GM21717 (cell line): ENCODE data around the gene TNFSF13B.
"Not testable (repeated sequence)": the region's sequence is repeated elsewhere in the genome, so short reads cannot be mapped to it uniquely, and the experiment has no call there.

Experiments used
- ATAC-seq: cut with Tn5 transposase; IDR thresholded peaks from one replicate; pipeline ENCODE4 v1.9.1; 2021; ENCODE audit warnings: mild to moderate bottlenecking, moderate library complexity; ENCODE audit not compliant: unreplicated experiment

TNFSF13B gene, protein sequence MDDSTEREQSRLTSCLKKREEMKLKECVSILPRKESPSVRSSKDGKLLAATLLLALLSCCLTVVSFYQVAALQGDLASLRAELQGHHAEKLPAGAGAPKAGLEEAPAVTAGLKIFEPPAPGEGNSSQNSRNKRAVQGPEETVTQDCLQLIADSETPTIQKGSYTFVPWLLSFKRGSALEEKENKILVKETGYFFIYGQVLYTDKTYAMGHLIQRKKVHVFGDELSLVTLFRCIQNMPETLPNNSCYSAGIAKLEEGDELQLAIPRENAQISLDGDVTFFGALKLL

DNA sequence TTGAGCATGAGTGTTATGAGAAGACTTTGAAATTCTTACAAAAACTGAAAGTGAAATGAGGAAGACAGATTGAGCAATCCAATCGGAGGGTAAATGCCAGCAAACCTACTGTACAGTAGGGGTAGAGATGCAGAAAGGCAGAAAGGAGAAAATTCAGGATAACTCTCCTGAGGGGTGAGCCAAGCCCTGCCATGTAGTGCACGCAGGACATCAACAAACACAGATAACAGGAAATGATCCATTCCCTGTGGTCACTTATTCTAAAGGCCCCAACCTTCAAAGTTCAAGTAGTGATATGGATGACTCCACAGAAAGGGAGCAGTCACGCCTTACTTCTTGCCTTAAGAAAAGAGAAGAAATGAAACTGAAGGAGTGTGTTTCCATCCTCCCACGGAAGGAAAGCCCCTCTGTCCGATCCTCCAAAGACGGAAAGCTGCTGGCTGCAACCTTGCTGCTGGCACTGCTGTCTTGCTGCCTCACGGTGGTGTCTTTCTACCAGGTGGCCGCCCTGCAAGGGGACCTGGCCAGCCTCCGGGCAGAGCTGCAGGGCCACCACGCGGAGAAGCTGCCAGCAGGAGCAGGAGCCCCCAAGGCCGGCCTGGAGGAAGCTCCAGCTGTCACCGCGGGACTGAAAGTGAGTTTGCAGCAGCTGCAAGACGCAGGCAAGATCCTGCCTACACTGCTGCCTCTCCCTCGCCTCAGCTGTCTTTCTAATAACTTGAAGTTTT lies at the start of gene TNFSF13B:
Gene TNFSF13B, plus strand, starts transcription at position 118 of the 728 bp plus-strand sequence. Its CDS starts 178 bp downstream, at position 296.
- ATAC-seq = peak; percentile 73

DNA sequence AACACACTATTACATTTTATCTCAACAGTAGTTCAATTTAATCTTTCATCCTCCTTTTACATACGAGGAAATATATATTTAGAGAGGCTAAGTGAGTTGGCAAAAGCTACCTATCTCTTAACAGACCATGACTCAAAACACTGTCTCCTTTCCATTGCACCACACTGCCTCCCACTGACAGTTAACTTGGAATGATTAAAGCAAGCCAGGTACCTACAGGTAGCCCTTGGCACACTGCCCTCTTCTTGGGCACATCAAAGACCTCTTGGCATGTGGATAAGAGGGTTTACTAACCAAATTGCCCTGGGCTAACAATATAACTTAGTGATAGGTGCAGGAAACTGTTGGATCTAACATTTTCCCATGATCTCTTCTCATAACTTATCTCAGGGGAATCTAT lies 49.5 kb upstream of the TNFSF13B start:
- no peak for ATAC-seq

DNA sequence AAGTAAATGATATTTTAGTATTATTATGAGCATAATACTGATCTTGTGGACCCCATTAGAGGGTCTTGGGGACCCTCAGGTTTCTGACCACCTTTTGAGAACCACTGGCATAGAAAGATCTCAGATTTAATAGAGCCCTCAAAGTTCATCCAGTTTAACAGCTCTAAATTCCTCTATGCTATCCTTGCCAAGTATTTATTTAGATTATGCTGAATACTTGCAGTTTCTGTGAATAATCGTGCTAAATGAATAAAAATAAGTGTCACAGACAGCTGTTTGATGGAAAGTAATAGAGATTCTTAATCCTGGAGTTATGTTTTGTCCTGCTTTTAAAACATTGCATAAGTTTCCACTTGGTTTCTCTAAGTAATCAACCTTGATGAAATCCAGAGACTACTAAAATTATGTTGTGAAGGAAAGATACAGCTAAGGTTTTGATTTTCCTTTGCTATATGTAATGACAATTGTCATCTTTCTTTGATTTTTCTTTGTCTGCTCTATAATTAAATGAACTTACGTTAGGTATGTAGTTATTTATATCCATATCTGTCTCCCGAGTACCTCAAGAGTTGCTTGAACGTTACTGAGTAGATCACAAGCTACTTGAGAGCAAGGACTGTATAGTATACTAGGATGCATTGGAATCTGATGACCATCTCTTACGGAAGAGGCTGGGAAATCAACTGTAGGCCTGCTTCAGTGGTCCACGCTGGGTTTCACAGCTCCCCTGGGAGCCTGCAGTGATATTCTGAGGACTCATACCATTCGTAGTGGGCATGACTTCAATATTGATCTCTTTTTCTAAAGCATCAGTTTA lies 45.6 kb upstream of the TNFSF13B start:
- ATAC-seq = no peak

DNA sequence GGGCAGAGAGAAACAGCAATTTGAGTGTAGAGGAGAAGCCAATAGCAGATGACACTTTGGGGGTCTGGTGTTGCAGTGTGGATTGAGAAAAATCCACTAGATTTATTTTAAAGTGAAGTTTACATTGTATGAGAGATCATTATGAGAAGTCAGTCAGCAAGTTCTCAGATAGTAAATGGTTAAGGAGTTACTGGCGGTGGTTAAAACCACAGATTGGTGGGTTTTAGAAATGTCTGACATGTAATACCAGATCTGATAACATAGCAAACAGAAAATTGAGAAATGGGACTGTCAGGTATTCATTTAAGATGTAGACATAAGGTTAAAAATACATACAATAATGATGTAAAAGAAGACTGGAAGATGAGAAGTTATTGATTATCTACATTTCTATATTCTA lies 44.1 kb upstream of the TNFSF13B start:
- no peak for ATAC-seq

DNA sequence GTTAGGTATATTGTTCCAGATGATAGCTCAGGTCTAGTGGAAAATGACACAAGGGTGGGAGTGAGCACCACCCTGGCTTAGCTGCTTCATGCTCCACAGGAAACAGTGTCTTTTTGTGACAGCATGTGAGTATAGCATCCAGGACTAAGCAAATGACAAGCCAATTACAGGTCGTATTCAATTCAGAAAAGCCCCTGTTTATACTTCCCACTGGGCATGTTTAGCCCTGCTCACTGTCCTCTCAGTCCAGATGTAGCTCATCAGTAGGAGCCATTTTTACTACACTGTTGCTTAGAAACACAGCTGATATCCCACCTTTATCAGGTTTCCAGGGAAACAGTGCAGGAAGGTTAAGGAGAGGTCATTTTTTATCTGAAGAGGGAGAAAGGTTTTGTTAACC lies 43.3 kb upstream of the TNFSF13B start:
- no peak for ATAC-seq

DNA sequence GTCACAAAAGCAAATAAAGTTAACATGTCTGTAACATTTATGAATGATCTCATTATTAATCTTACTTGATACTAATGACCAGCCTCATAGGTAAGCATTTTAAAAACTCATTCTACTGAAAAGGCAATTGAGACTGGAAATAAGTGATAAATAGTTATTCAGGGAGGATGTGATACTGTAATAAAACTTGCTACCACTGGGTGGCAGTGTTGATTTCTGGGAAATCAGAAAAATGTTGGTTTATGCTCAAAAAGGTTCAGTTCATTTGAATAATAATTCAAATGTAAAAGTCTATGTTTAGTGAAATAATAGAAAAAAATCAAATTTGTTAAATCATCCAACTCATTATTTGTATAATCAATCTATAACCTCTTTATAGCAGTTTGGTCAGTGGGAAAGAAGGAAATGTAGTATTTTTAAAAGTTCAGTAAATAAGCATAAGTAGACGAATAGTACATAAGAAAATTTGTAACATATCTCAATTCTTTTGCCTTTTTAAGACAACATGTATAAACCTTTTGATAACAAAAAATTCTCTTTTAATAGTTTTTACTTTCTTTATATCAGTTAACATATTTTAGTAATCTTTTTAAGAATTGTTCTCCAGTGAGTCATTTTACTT lies 41.8 kb upstream of the TNFSF13B start:
- no peak for ATAC-seq

DNA sequence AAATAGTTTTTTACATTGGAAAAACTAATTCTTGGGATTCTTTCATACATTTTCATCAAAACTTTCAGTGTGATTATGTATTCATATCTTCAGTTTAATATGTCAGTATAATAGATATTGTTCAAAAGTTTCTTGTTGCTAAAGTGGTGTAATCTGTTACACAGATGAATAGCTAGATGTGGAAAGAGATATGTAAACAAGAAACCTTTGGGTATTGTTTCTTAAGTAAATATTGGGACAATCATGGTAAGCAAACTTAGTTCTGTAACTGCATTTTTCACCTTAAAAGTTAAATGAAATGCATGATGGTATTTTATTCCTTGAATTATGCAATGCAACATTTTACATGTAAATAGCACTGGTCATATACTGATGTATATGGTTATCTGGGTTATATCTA lies 39.1 kb upstream of the TNFSF13B start:
- ATAC-seq = no peak

DNA sequence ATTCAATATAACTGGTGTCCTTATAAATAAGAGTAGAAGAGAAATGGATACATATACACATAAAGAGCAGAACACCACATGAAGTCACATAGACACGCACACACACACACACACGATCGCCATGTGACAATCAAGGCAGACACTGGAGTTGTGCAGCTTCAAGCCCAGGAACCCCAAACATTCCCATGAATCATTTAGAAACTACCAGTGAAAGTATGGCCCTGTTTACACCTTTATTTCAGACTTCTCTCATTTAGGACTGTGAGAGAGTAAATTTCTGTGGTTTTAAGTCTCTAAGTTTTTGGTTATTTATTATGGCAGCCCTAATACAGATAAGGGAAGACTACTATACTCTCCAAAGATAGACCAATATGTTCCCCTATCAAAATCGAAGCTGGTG lies 20.4 kb upstream of the TNFSF13B start:
- ATAC-seq = peak; percentile 62

DNA sequence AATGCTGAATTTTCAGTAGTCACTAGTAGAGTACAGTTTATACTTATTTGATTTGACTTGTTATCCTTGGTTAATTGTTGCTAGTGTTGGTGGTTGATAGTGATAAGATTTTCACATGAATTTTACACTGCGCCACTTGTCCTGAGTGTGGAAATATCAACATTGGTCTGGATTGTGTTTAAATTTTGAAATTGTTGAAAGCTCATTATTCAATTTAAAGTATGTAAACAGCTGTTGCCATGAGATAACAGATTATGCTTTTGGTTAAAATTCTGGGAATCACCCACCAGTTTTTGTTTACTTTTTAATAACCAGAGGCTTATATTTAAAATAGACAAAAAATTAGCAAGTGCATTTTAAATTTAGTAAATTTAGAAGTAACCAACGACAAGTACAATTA lies 12.3 kb upstream of the TNFSF13B start:
- no peak for ATAC-seq

DNA sequence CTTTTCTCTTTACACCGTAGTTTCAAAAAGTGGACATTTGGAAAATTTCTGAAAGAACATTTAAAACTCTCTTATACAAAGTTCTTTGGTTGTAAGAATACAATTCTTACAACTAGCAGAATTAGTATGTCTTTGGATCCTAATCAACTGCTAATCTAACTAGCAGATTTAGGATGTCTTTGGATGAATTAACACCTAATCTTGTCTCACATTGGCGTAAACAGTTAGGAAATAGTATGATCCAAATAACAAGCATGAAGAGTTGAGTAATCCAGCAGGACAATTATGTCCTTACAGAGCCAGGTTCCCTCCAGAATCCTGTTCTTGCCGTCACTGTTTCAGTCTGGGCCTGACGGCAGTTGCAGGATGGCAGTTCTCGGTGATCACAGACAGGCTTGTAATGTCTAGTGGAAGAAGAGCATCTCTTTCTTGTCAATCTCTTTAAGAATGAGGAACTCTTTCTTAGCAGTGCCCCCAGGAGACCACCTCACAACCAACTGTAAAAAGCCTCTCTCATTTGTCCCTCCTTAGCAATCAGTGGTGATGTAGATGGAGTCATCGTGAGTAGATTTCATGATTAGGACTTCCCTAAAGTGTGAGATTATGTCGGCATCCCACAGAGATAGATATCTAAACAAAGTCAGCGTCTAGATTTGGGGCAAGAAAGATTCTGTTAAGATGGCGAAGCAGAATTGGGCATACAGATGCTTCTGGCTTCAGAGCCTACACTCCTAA lies 5.7 kb upstream of the TNFSF13B start:
- ATAC-seq = no peak

DNA sequence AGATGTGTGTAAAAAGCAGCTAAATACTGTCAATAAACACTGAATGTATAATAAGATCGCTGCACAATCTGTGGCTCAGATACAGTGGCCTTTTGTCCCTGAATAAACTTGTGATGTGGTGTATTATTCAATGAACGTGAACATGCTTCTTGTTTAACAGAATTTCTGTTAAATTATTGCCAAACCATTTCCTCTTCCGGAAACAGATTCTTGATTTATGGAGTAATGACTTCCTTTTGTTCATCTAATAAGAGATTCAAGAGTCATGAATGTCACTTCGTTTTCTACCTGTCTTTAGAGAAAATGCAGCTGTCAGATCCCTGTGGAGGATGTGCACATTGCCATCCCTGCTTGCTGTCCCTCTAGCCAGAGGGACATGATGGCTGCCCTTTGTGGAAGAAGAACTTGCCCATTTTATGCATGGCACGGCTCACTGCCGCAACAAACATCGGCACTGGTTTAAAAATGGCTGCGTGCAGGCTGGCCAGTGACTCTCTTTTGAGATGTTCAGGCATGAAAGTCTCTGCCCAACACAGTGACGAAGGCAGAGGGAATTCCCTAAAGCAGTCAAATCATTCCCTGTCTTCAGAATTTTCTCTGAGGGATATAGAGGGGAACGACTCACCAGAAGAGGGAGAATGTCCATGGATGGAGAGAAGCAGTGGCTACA lies 3.1 kb upstream of the TNFSF13B start:
- no peak for ATAC-seq

DNA sequence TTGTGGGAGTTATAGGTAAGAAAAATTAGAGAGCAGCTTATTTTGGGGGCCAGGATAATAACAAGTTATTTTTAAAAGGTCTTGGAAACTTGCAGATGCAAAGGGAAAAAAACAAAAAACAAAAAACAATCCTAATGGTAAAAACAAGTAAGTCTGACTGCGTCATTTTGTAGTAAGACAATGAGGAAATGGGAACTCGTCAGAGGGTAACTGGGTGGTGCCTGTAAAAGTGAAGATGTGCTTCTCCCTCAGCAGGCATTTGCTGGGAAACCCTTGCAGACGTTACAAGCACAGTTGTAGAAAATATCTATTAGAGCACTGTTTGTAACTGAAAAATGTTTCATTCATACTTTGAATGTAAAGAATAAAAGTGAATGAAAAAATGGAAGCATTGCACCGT lies 2.2 kb upstream of the TNFSF13B start:
- no peak for ATAC-seq

DNA sequence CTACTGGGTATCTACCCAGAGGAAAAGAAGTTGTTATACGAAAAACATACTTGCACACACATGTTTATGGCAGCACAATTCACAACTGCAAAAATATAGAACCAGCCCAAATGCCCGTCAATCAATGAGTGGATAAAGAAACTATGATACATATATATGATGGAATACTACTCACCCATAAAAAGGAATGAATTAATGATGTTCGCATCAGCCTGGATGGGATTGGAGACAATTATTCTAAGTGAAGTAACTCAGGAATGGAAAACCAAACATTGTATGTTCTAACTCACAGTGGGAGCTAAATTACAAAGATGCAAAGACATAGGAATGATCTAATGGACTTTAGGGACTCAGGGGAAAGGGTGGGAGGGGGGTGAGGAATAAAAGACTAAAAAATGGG lies 1.7 kb upstream of the TNFSF13B start:
- not testable (repeated sequence) for ATAC-seq

DNA sequence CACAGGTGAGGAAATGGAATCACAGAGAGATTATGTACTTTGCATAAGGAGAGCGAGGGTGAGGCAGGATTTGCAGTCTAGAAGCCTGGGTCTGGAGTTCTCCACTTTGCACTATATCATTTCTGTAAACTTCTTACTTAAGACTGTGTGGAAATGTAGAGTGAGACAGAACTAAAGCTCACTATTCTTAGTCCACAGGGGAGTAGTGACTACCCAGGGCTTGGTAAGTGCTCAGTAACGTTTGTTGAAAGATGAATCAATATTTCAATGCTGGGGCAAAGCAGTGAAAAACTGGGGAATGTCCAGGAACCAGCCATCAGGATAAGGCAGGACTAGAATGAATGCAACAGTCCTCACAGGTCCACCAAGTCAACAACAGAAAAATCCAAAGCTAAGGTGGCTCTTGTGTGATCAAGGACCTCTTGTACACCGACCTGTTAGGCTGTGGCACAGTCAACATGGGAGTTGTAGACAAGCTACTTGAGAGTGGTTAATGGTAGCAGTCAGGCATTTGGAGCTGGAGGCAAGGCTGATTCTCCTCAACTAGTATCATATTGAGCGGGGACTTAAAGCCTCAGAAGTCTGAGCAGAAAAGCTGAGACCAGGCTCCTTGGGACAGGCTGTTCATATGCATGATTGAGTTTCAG lies 929 bp upstream of the TNFSF13B start:
- ATAC-seq = no peak

DNA sequence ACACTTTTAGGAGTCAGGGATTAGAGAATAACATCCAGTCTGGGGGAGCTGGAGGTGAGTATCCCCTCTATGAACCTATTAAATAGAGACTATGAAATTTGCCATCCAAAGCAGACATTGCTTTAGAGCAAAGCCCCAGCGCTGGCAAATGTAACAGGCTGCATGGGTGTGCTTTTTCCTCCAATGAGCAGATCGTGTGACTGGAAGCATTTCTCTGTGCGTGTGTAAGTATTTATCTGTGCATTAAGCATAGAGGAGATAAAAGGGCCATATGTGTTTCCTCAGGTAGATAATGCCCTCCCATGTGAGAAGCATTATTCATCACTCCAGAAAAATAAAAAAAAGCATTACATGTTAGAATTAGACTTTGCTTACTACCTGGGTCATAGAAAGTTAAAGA lies 924 bp downstream of the TNFSF13B start:
- peak; percentile 10 for ATAC-seq

DNA sequence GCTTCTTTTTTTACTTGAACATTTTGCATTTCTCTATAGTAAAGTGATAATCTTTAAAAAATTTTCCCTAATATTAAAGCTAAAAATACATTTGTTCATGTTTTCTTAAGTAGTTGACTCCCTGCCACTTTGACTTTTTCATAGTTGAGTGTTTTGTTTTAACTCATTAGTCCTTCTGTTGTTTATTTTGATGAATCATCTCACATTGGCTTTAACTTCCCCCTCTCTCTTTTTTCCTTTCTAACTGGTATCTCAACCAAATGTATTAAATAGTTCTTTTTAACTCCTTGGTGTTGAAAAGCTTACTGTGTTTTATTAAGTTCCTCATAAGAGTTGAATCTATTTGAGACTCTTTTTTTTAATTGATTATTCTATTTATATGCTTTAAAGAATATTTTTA lies 2.8 kb downstream of the TNFSF13B start:
- no peak for ATAC-seq

DNA sequence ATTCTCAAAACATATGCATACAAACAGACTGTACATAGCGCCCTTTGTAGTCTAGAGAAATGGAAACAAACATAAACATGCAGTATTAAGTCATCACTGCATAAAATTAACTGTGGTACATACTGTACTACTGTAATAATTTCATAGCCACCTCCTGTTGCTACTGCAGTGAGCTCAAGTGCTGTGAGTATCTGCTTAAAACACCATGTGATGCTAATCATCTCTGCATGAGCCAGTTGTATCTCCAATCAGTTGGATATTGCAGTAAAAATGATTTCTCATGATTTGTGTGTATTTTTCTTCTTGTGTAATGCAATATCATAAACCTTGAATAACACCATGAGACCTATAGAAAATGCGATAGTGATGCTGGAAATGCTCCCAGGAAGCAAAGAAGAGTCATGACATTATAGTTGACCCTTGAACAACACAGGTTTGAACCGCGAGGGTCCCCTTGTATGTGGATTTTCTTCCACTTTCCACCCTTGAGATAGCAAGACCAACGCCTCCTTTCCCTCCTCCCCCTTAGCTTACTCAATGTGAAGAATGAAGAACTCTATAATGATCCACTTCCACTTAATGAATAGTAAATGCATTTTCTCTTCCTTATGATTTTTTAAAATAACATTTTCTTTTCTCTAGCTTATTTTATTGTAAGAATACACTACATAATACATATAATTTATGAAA lies 4.1 kb downstream of the TNFSF13B start:
- no peak for ATAC-seq

DNA sequence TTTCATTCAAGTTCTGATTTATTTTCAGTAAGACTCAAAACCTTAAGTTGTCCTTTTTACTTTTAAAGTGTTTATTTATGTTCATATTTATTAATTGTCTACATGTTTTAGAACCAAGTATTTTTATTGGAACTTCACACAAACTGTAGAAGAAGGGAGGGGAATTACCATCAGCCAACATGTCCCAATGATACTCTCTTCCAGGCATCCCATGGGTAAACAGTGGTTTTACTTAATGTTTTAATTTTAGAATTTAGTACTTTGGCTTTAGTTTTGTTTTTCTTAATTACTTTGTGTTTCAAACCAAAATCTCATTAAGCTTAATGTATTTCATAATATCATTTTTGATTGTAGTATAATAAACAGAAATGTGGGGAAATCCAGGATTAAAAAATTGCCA lies 5.2 kb downstream of the TNFSF13B start:
- no peak for ATAC-seq

DNA sequence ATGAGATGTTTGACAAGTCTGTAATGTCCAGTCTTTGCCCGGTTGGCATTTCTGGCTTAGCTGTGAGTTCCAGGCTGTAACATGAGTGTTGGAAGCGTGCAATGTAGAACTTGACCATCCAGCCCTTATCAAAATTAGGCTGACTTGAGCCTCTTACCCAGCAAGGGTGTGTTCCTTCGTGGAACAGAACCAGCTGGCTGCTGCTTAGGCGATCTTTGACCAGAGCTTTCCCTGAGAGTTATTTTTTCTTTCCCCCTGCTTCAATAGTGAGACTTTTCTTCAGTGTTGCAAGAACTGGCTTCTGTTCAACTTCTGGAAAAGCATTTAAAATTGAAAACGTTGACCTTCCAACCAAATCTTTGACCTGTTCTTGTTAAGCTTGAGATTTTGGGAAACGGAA lies 6.5 kb downstream of the TNFSF13B start:
- no peak for ATAC-seq
